Vagina (tissue), 2 donors: Measurements from ENCODE around the gene SPAG9. TPM values are rescaled to one million over a fixed set of nuclear protein-coding genes. Genes with fewer than 3 reads are reported as not detected.

Source experiments
- DNase-seq, 2 donors: peaks; one replicate each; pipeline ENCODE4 v3.0.0-alpha.2; 2017; ENCODE audit errors: extremely low spot score in 2 of 2
- H3K27ac ChIP-seq: fragments of 200-600 bp; sonication (generic); one replicate; pipeline ENCODE4 v1.5.1; 2019
- H3K27me3 ChIP-seq: fragments of 200-600 bp; sonication (generic); one replicate; pipeline ENCODE4 v1.5.1; 2019
- H3K36me3 ChIP-seq, 2 donors: fragments of 200-600 bp; sonication (generic); one replicate each; pipeline ENCODE4 v1.5.1; 2017 to 2019
- H3K4me1 ChIP-seq: fragments of 200-600 bp; sonication (generic); one replicate; pipeline ENCODE4 v1.5.1; 2019
- H3K4me3 ChIP-seq, 2 donors: fragments of 200-600 bp; sonication (generic); 1 replicate in 1 of 2; 2 replicates in 1 of 2; pipeline ENCODE4 v1.5.1; 2016 to 2019
- H3K9me3 ChIP-seq: fragments of 200-600 bp; sonication (generic); one replicate; pipeline ENCODE4 v1.5.1; 2019
- POLR2A ChIP-seq, 2 donors: fragments of 450-650 bp; IDR thresholded peaks; one replicate each; pipeline ENCODE4 v1.6.1; 2017; ENCODE audit warnings: antibody characterized with exemption in 2 of 2, mild to moderate bottlenecking in 2 of 2, moderate library complexity in 2 of 2
- POLR2AphosphoS5 ChIP-seq, 2 donors: sonication (generic); formaldehyde crosslinking; IDR thresholded peaks; one replicate each; pipeline ENCODE4 v1.9.0; 2017; ENCODE audit warnings: antibody characterized with exemption in 2 of 2, mild to moderate bottlenecking in 2 of 2, low read depth in 1 of 2; ENCODE audit not compliant: insufficient read depth in 1 of 2
- intact Hi-C: fragments of 100-400 bp; cut with DNase I; formaldehyde crosslinking; loops from one replicate; pipeline ENCODE4 v1.15.1; 2023
- total RNA-seq: library from RNA; depleted of rRNA; stranded (reverse); fragments of >200 nt; gene quantifications from one replicate; pipeline ENCODE4 v1.2.3, GENCODE V29; 2016
- TF ChIP-seq, protein P1 (sequence below), 3 experiments: fragments of 450-650 bp in 2 of 3; fragments of 200-600 bp in 1 of 3; sonication (generic) in 1 of 3; IDR thresholded peaks; one replicate each; pipeline ENCODE4 v1.5.1; 2017 to 2019; ENCODE audit warnings: antibody characterized with exemption in 3 of 3, mild to moderate bottlenecking in 2 of 3, moderate library complexity in 2 of 3

Gene SPAG9
- total RNA-seq, 1 donor from 2014 or later = 92.6 TPM

GRCh38 chr17:51149163-51149562 lies 28.5 kb upstream of the SPAG9 start:
- H3K4me3 ChIP-seq = no peak overlapping the region

DNA sequence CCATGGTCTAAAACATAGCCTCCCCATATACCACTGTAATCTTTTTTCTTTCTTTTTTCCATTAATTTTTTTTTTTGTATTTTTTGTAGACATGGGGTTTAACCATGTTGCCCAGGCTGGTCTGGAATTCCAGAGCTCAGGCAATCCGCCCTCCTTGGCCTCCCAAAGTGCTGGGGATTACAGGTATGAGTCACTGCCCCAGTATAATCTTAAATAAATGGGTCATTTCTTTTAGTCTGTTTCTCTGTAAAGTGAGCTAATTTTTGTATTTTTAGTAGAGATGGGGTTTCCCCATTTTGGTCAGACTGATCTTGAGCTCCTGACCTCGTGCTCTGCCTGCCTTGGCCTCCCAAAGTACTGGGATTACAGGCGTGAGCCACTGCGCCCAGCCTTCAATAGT lies 27.0 kb upstream of the SPAG9 start:
- H3K9me3 ChIP-seq = no peaks in the 10 kb centered on the region
- TF ChIP-seq, protein P1, sequence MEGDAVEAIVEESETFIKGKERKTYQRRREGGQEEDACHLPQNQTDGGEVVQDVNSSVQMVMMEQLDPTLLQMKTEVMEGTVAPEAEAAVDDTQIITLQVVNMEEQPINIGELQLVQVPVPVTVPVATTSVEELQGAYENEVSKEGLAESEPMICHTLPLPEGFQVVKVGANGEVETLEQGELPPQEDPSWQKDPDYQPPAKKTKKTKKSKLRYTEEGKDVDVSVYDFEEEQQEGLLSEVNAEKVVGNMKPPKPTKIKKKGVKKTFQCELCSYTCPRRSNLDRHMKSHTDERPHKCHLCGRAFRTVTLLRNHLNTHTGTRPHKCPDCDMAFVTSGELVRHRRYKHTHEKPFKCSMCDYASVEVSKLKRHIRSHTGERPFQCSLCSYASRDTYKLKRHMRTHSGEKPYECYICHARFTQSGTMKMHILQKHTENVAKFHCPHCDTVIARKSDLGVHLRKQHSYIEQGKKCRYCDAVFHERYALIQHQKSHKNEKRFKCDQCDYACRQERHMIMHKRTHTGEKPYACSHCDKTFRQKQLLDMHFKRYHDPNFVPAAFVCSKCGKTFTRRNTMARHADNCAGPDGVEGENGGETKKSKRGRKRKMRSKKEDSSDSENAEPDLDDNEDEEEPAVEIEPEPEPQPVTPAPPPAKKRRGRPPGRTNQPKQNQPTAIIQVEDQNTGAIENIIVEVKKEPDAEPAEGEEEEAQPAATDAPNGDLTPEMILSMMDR (IDR thresholded peaks at IDR 0.05) = no peak
- TF ChIP-seq POLR2AphosphoS5 (IDR thresholded peaks at IDR 0.05; ENCODE audit: insufficient read depth in 1 of 2, low read depth in 1 of 2) (no peak), POLR2A (IDR thresholded peaks at IDR 0.05) (no peak)
- intact Hi-C loops = no loop called here
- no peak for DNase-seq
- H3K4me1 ChIP-seq = peaks cover 2% of the 10 kb centered on the region
- H3K27me3 ChIP-seq = no peaks in the 10 kb centered on the region
- no peak overlapping the region for H3K27ac ChIP-seq
- H3K4me3 ChIP-seq = no peak overlapping the region
- H3K36me3 ChIP-seq = no peaks in the 10 kb centered on the region

More at GRCh38 chr17:51149163-51149562, 28.5 kb upstream of the SPAG9 start:
- intact Hi-C loops = no loop called here
- DNase-seq = no peak
- peaks cover 10% of the 10 kb centered on the region for H3K4me1 ChIP-seq
- no peaks in the 10 kb centered on the region for H3K9me3 ChIP-seq
- H3K27ac ChIP-seq = no peak overlapping the region
- no peaks in the 10 kb centered on the region for H3K36me3 ChIP-seq
- no peaks in the 10 kb centered on the region for H3K27me3 ChIP-seq
- TF ChIP-seq, protein P1 (IDR thresholded peaks at IDR 0.05) = no peak
- TF ChIP-seq POLR2A (IDR thresholded peaks at IDR 0.05) (no peak), POLR2AphosphoS5 (IDR thresholded peaks at IDR 0.05; ENCODE audit: insufficient read depth in 1 of 2, low read depth in 1 of 2) (no peak)

DNA sequence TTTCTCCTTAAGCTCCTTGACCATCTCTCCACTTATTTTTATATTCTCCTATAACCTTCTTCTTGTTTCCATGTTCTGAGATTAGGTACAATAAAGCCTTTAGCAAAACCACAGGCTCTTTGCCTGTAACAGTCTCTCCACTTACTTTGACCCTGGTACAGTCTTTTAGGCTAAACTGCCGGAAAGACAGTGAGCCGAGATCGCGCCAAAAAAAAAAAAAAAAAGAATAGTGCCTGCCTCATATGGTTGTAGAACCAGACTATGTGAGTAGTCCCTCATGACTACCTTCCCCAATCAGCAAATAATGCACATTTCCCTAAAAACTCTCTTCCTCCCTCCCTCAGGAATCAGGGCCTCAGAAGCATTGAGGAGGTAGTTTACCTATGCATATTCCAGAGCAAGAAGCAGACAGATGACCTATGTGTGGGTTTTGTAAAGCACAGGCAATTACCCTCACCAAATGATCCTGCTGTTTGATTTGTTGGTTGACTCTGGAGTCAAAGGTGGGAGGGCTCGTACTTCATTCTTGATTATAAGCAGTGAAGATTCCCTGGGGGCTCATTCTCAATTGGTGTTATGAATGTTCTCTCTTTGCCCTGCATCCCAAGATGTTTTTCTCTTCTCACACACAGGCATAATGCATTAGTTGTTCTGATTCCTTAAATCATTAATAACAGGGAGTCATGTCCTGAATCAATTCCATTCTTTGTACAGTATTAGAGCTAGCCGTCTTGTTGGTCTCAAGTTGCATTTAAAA lies 23.8 kb upstream of the SPAG9 start:
- no peaks in the 10 kb centered on the region for H3K4me1 ChIP-seq
- H3K36me3 ChIP-seq = no peaks in the 10 kb centered on the region
- H3K27me3 ChIP-seq = no peaks in the 10 kb centered on the region
- H3K27ac ChIP-seq = no peak overlapping the region
- intact Hi-C loops = no loop called here
- H3K4me3 ChIP-seq = no peak overlapping the region
- TF ChIP-seq, protein P1 (IDR thresholded peaks at IDR 0.05) = no peak
- TF ChIP-seq POLR2A (IDR thresholded peaks at IDR 0.05) = no peak
- DNase-seq = no peak
- H3K9me3 ChIP-seq = no peaks in the 10 kb centered on the region

DNA sequence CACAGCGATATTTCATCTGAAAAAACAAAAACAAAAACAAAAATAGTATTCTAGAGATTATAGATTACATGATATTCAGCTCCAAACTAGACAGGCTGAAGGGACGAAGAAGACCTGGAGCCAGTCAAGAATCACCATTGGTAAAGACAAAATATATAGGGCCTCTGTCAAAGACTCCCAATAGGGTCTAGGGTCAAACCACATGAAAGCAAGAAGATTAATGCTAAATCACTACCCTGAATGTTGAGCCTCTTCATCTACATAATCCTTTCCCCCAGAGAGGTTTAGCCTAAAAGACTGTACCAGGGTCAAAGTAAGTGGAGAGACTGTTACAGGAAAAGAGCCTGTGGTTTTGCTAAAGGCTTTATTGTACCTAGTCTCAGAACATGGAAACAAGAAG lies 21.9 kb upstream of the SPAG9 start:
- Histone ChIP-seq H3K36me3 (no peaks in the 10 kb centered on the region), H3K4me1 (no peaks in the 10 kb centered on the region), H3K9me3 (no peaks in the 10 kb centered on the region), H3K27me3 (no peaks in the 10 kb centered on the region), H3K4me3 (no peak overlapping the region), H3K27ac (no peak overlapping the region)
- TF ChIP-seq POLR2AphosphoS5 (IDR thresholded peaks at IDR 0.05; ENCODE audit: insufficient read depth in 1 of 2, low read depth in 1 of 2) = no peak
- TF ChIP-seq, protein P1 (IDR thresholded peaks at IDR 0.05) = no peak
- TF ChIP-seq POLR2A (IDR thresholded peaks at IDR 0.05) = no peak
- no peak for DNase-seq
- intact Hi-C loops = no loop called here

GRCh38 chr17:51135956-51136355 lies 15.3 kb upstream of the SPAG9 start:
- TF ChIP-seq POLR2AphosphoS5 (IDR thresholded peaks at IDR 0.05; ENCODE audit: insufficient read depth in 1 of 2, low read depth in 1 of 2) (no peak), POLR2A (IDR thresholded peaks at IDR 0.05) (no peak)
- TF ChIP-seq, protein P1 (IDR thresholded peaks at IDR 0.05) = no peak
- intact Hi-C loops = no loop called here
- no peaks in the 10 kb centered on the region for H3K27me3 ChIP-seq

More at GRCh38 chr17:51135956-51136355, 15.3 kb upstream of the SPAG9 start:
- no peaks in the 10 kb centered on the region for H3K36me3 ChIP-seq
- H3K27ac ChIP-seq = no peak overlapping the region
- no peaks in the 10 kb centered on the region for H3K9me3 ChIP-seq
- H3K4me3 ChIP-seq = no peak overlapping the region
- no peak for DNase-seq
- no peaks in the 10 kb centered on the region for H3K4me1 ChIP-seq
